ENCODE data around the gene FXR2.

The FXR2 gene

GRCh38 chr17:7550344-7550743, 64.4 kb downstream of the FXR2 start:
- peaks cover 20% of the 10 kb centered on the region; the same call in 1 of the 2 replicates for H3K27me3 ChIP-seq (ENCODE audit: insufficient read depth, low read length)
- no peak overlapping the region for H3K27ac ChIP-seq (ENCODE audit: low read length)
- no peak overlapping the region for H3K4me3 ChIP-seq (ENCODE audit: low read length)
- H3K9ac ChIP-seq (ENCODE audit: low read depth, low read length): no peak overlapping the region
- no peaks in the 10 kb centered on the region for H3K9me3 ChIP-seq (ENCODE audit: insufficient read depth, low read depth, low read length)
- H3K4me1 ChIP-seq (ENCODE audit: insufficient read depth, low read length): no peaks in the 10 kb centered on the region; the same call in 1 of the 2 replicates
- no peaks in the 10 kb centered on the region for H3K36me3 ChIP-seq (ENCODE audit: insufficient read depth, low read depth, low read length)

DNA sequence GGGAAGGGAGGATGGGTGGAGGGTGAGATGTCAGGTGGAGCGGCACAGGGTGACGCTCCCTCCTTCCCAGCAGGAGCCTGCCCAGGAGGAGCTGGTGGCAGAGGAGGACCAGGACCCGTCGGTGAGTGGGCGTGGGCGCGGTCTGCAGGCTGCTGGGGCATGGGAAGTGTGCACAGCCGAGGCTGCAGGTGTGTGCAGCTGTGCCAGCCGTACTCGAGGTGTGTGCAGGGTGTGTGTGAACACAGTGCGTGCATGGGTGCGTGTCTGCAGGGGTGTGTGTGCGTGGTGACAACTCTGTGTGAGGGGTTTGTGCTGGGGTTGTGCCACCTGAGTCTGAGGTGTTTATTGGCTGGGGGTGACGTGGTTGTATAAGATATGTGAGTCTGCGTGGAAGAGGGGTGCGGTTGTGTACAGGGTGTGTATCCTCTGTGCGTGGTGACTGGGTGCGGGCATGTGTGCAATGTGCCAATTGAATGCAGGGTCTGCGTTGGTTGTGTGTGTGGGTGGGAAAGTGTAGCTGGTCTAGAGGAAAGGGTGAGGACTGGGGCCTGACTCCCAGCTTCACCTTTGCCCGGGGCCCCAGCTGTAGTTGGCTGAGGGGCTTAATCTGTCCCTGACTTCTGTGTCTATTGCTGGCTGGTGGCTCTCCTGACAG, 65.2 kb downstream of the FXR2 start:
- Histone ChIP-seq H3K4me3 (ENCODE audit: low read length) (peak overlapping the region; percentile 77; the same call in 1 of the 2 replicates), H3K27ac (ENCODE audit: low read length) (no peak overlapping the region)

GRCh38 chr17:7548585-7549400, 65.9 kb downstream of the FXR2 start, which contains the start of gene TNFSF12:
Gene TNFSF12, plus strand, starts transcription at chr17:7549058. Its CDS starts 96 bp downstream, at chr17:7549154.
- Histone ChIP-seq H3K4me1 (ENCODE audit: insufficient read depth, low read length) (no peaks in the 10 kb centered on the region), H3K9ac (ENCODE audit: low read depth, low read length) (peak within 1 kb of the TSS; percentile 50; the same call in 1 of the 2 replicates), H3K36me3 (ENCODE audit: insufficient read depth, low read depth, low read length) (no peaks in the 10 kb centered on the region), H3K9me3 (ENCODE audit: insufficient read depth, low read depth, low read length) (no peaks in the 10 kb centered on the region), H3K27me3 (ENCODE audit: insufficient read depth, low read length) (peaks cover 23% of the 10 kb centered on the region; the same call in 1 of the 2 replicates), H3K27ac (ENCODE audit: low read length) (no peak within 1 kb of the TSS), H3K4me3 (ENCODE audit: low read length) (peak within 1 kb of the TSS; percentile 77)

More for the DNA sequence above, 65.2 kb downstream of the FXR2 start:
- no peaks in the 10 kb centered on the region for H3K4me1 ChIP-seq (ENCODE audit: insufficient read depth, low read length)
- H3K9ac ChIP-seq (ENCODE audit: low read depth, low read length): no peak overlapping the region
- H3K36me3 ChIP-seq (ENCODE audit: insufficient read depth, low read depth, low read length): no peaks in the 10 kb centered on the region
- H3K27me3 ChIP-seq (ENCODE audit: insufficient read depth, low read length): peaks cover 20% of the 10 kb centered on the region; the same call in 1 of the 2 replicates
- no peaks in the 10 kb centered on the region for H3K9me3 ChIP-seq (ENCODE audit: insufficient read depth, low read depth, low read length)

DNA sequence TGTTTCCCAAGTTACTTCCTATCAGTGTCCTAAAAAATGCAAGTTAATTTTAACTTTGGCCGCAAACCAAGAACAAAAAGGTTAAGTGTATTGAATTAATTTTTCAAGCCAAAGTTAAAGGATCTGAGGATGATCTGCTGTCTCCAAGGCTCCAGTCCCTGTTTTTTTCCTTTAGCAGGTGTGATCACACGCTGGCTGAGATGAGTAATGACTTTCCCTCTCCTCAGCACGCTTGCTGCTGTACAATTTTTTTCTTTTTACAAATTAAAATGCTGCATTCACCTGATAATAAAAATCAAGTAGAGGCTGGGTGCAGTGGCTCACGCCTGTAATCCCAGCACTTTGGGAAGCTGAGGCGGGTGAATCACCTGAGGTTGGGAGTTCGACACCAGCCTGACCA, 69.8 kb downstream of the FXR2 start:
- Histone ChIP-seq H3K27me3 (ENCODE audit: insufficient read depth, low read length) (peaks cover 32% of the 10 kb centered on the region), H3K4me1 (ENCODE audit: insufficient read depth, low read length) (no peaks in the 10 kb centered on the region), H3K9me3 (ENCODE audit: insufficient read depth, low read depth, low read length) (no peaks in the 10 kb centered on the region), H3K27ac (ENCODE audit: low read length) (no peak overlapping the region), H3K4me3 (ENCODE audit: low read length) (no peak overlapping the region), H3K9ac (ENCODE audit: low read depth, low read length) (no peak overlapping the region), H3K36me3 (ENCODE audit: insufficient read depth, low read depth, low read length) (no peaks in the 10 kb centered on the region)
